ENCODE results near the gene PARD3B. TPM values are rescaled to one million over a fixed set of nuclear protein-coding genes. Genes with fewer than 3 reads are reported as not detected.

PARD3B gene
- total RNA-seq, 4 donors from 2014 or later, result 32.6 to 65.7 (median 38.6) TPM

DNA sequence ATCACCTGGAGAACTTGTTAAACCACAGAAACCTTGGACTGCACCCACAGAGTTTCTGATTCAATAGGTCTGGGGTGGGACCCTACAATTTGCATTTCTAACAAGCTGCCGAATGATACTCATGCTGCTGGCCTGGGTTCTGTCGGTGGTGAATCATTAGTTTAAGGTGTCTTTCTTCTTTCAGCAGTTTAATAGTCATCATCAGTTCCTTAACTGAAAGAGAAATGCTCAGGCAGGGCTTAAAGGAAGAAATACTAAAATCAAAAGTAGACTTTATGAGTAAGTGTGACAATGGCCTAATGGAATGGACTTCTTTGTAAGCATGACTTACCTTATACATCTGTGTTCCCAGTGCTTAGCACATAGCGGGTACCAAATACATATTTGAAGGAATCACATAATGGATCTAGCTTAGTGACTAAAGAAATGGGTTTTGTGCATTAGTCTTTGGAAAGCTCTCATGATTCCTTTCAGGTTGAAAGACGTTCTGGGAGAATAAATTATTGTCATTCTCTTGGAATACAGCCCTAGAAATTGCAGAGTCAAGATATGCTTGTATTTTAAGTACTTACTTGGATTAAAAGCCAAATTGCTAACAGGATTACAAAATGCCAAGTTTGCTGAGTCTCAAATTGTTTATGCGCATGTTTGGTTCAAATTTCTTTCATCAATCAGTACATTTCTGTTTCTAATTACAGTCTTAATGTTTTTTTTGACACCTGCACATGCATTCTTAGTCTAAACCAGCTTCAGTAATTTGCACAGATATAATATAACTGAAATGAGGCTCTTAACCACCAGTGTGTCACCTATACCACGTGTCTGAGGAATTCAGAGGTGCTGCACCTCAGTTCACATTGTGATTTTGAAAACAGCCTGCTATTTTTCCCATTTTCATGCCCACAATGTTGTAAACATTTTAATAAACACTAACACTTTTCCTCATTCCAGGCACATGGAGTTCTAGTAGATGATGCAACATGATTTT lies 916.7 kb downstream of the PARD3B start:
- Histone ChIP-seq H3K27ac (no peak overlapping the region), H3K4me3 (no peak overlapping the region), H3K27me3 (no peaks in the 10 kb centered on the region), H3K36me3 (no peaks in the 10 kb centered on the region), H3K9me3 (no peaks in the 10 kb centered on the region), H3K4me1 (no peaks in the 10 kb centered on the region)
- no peak for DNase-seq
- intact Hi-C loops (cut with DNase I; ENCODE audit: low total_unique reads), result no loop called here
- no peak for TF ChIP-seq POLR2AphosphoS5 (IDR thresholded peaks at IDR 0.05)
- WGBS, 2 donors (ENCODE audit: low coverage in 1 of 2), result 76 to 77% methylated on average over 4 to 6 of the region's 6 CpGs
- in situ Hi-C loops (cut with MboI; ENCODE audit: low pct_ligation_motif_present in 1 of 4, low pct_unique_long_range_greater_than_20kb in 1 of 4, low sequenced_read_pairs in 3 of 4), result no loop called here

DNA sequence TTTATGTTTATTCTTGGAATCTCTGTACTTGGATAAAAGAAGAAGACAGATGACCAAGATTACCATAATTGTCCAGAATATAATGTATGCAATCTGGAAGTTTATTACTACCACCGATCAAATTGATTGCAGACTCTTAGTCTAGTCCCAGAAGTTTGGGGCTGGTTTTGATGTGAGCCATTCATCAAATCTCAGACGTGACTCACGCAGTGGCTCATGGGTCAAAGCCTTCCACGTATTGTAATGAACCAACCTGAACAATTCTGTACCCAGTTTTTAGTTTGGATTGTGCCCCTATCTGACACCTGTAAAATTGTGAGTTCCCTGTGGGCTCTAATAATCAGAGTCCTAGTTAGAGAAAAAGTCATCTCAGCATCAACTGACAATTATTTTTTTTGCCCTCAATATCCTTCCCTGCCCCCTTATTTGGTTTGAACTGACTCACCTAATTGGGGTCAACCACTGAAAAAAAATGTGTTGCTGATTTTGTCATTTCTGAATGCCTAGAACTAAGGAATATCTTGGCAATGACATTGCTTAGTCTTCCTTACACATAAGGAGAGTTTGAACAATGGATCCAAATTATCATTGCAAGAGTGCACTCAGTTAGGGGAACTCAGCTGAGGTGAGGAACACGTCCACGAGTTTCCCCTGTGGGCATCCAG lies 917.5 kb downstream of the PARD3B start:
- in situ Hi-C loops (cut with MboI; ENCODE audit: low pct_ligation_motif_present in 1 of 4, low pct_unique_long_range_greater_than_20kb in 1 of 4, low sequenced_read_pairs in 3 of 4), result no loop called here
- 70 to 86% methylated on average over 5 to 6 of the region's 6 CpGs for WGBS, 2 donors (ENCODE audit: low coverage in 1 of 2)
- intact Hi-C loops (cut with DNase I; ENCODE audit: low total_unique reads), result no loop called here

DNA sequence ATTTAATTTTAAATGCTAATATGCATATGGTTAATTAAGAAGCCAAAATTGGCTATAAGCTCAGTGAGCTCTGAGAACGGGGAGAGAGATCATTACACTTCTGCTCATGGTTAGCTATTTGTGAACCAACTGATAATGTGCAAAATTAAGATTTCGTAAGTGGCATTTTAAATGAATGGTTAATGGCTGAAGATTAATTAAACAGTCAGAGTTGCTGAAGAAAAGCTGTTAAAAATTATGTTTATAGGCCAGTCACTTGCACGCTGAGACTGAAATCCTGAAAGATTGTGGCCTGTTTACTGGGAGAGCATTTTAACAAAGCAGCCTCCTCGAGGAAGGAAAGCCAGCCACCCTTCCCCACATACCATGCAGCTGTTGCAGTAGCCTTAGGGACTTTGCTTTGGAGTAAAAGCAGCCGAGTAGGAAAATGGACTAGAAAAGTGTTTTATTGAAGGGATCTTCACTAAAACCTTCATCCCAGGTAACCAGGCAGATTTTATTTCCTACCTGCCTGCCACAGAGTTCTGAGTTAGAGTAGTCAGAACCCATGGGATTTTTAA lies 918.3 kb downstream of the PARD3B start:
- in situ Hi-C loops (cut with MboI; ENCODE audit: low pct_ligation_motif_present in 1 of 4, low pct_unique_long_range_greater_than_20kb in 1 of 4, low sequenced_read_pairs in 3 of 4), result no loop called here

More for the DNA sequence above, 917.5 kb downstream of the PARD3B start:
- H3K9me3 ChIP-seq, result no peaks in the 10 kb centered on the region
- H3K36me3 ChIP-seq, result no peaks in the 10 kb centered on the region
- TF ChIP-seq POLR2AphosphoS5 (IDR thresholded peaks at IDR 0.05) (no peak), EP300 (IDR thresholded peaks at IDR 0.05; ENCODE audit: low read depth) (no peak)
- H3K4me3 ChIP-seq, result no peak overlapping the region
- no peaks in the 10 kb centered on the region for H3K4me1 ChIP-seq
- H3K27me3 ChIP-seq, result no peaks in the 10 kb centered on the region
- no peak overlapping the region for H3K27ac ChIP-seq
- no peak for DNase-seq

DNA sequence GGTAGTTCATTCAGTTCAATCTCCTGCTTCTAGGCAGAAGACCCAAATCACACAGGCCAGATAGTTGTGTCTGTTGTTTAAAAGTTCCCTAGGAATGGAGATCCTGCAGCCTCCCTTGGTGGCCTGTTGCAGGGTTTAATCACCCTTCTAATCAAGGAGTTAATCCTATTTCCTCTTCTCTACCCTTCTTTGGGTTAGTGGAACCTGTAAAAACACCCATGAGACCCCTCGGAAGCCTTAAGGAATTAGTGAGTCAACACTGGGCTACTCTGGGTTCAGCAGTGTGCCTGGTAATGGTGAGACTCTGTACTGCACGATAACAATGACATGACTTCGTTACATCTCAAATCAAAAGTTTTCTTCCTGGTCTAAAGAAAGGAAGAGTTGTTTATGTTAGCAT lies 919.4 kb downstream of the PARD3B start:
- no peaks in the 10 kb centered on the region for H3K27me3 ChIP-seq
- no peaks in the 10 kb centered on the region for H3K9me3 ChIP-seq
- intact Hi-C loops (cut with DNase I; ENCODE audit: low total_unique reads), result no loop called here
- H3K27ac ChIP-seq, result no peak overlapping the region
- no peak overlapping the region for H3K4me3 ChIP-seq
- no peak for TF ChIP-seq EP300 (IDR thresholded peaks at IDR 0.05; ENCODE audit: low read depth)
- TF ChIP-seq, protein P1, sequence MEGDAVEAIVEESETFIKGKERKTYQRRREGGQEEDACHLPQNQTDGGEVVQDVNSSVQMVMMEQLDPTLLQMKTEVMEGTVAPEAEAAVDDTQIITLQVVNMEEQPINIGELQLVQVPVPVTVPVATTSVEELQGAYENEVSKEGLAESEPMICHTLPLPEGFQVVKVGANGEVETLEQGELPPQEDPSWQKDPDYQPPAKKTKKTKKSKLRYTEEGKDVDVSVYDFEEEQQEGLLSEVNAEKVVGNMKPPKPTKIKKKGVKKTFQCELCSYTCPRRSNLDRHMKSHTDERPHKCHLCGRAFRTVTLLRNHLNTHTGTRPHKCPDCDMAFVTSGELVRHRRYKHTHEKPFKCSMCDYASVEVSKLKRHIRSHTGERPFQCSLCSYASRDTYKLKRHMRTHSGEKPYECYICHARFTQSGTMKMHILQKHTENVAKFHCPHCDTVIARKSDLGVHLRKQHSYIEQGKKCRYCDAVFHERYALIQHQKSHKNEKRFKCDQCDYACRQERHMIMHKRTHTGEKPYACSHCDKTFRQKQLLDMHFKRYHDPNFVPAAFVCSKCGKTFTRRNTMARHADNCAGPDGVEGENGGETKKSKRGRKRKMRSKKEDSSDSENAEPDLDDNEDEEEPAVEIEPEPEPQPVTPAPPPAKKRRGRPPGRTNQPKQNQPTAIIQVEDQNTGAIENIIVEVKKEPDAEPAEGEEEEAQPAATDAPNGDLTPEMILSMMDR (IDR thresholded peaks at IDR 0.05), result no peak
- 90 to 100% methylated on average over 3 of the region's 3 CpGs for WGBS, 2 donors (ENCODE audit: low coverage in 1 of 2)
- H3K4me1 ChIP-seq, result no peaks in the 10 kb centered on the region
- DNase-seq, result no peak
- in situ Hi-C loops (cut with MboI; ENCODE audit: low pct_ligation_motif_present in 1 of 4, low pct_unique_long_range_greater_than_20kb in 1 of 4, low sequenced_read_pairs in 3 of 4), result no loop called here
- no peaks in the 10 kb centered on the region for H3K36me3 ChIP-seq

More for the DNA sequence above, 918.3 kb downstream of the PARD3B start:
- TF ChIP-seq, protein P1 (IDR thresholded peaks at IDR 0.05), result no peak
- TF ChIP-seq POLR2AphosphoS5 (IDR thresholded peaks at IDR 0.05) (no peak), EP300 (IDR thresholded peaks at IDR 0.05; ENCODE audit: low read depth) (no peak), POLR2A (IDR thresholded peaks at IDR 0.05) (no peak)
- DNase-seq, result no peak
- Histone ChIP-seq H3K4me3 (no peak overlapping the region), H3K9me3 (no peaks in the 10 kb centered on the region), H3K4me1 (no peaks in the 10 kb centered on the region), H3K27ac (no peak overlapping the region), H3K36me3 (no peaks in the 10 kb centered on the region), H3K27me3 (no peaks in the 10 kb centered on the region)
- 82 to 83% methylated on average over 2 to 5 of the region's 5 CpGs for WGBS, 2 donors (ENCODE audit: low coverage in 1 of 2)
- intact Hi-C loops (cut with DNase I; ENCODE audit: low total_unique reads), result no loop called here

DNA sequence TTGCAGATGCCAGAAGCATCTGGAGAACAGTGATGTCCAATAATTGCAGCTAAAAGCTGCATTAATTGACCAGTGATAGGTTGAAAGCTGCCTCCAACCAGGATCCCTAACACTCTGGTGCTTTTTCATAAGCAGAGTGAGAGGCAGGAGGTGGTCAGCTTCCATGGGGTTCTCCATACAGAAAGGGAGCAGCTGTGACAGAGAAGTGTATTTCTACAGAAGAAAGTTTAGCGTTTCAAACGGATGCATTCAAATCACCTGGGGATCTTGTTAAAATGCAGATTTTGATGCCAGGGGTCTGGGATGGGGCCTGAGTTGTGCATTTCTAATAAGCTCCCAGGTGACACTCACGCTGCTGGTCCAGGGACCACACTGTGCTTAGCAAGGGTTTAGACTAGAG lies 920.5 kb downstream of the PARD3B start:
- Histone ChIP-seq H3K9me3 (no peaks in the 10 kb centered on the region), H3K4me3 (no peak overlapping the region), H3K4me1 (no peaks in the 10 kb centered on the region), H3K36me3 (no peaks in the 10 kb centered on the region), H3K27ac (no peak overlapping the region), H3K27me3 (no peaks in the 10 kb centered on the region)
- intact Hi-C loops (cut with DNase I; ENCODE audit: low total_unique reads), result no loop called here
- TF ChIP-seq, protein P1 (IDR thresholded peaks at IDR 0.05), result no peak
- TF ChIP-seq POLR2AphosphoS5 (IDR thresholded peaks at IDR 0.05), result no peak
- TF ChIP-seq EP300 (IDR thresholded peaks at IDR 0.05; ENCODE audit: low read depth), result no peak
- no peak for TF ChIP-seq POLR2A (IDR thresholded peaks at IDR 0.05)
- DNase-seq, result no peak
- 94 to 100% methylated on average over 1 to 3 of the region's 3 CpGs for WGBS, 2 donors (ENCODE audit: low coverage in 1 of 2)
- in situ Hi-C loops (cut with MboI; ENCODE audit: low pct_ligation_motif_present in 1 of 4, low pct_unique_long_range_greater_than_20kb in 1 of 4, low sequenced_read_pairs in 3 of 4), result no loop called here

All from transverse colon (tissue), 4 donors.